Neural cell (in vitro differentiated cells): ENCODE results near the gene LAIR1. TPM values are rescaled to one million over a fixed set of nuclear protein-coding genes. Genes with fewer than 3 reads are reported as not detected.

Experiments
- H2AFZ ChIP-seq: fragments of 200-600, 300-800 bp; sonication (generic), shearing (Covaris generic); 2 replicates; pipeline ENCODE4 v1.6.0; 2014; ENCODE audit warnings: low read depth, mild to moderate bottlenecking, antibody characterized with exemption, low read length, moderate library complexity
- H3F3A ChIP-seq: fragments of 200-600 bp; shearing (Covaris generic); 2 replicates; pipeline ENCODE4 v1.6.1; 2016; ENCODE audit warnings: mild to moderate bottlenecking, moderate library complexity, mixed read lengths, antibody characterized with exemption, low read length; ENCODE audit not compliant: insufficient read depth, poor library complexity, severe bottlenecking
- H3K27ac ChIP-seq: fragments of 200-600, 300-800 bp; sonication (generic), shearing (Covaris generic); 2 replicates; pipeline ENCODE4 v1.5.1; 2014; ENCODE audit warnings: mild to moderate bottlenecking, low read length, moderate library complexity
- H3K27me3 ChIP-seq: fragments of 300-800, 200-600 bp; sonication (generic), shearing (Covaris generic); 2 replicates; pipeline ENCODE4 v1.6.0; 2014; ENCODE audit warnings: mild to moderate bottlenecking, low read depth, low read length, moderate library complexity; ENCODE audit not compliant: insufficient read depth
- H3K36me3 ChIP-seq: fragments of 300-800, 200-600 bp; sonication (generic), shearing (Covaris generic); 2 replicates; pipeline ENCODE4 v1.5.1; 2014; ENCODE audit warnings: mild to moderate bottlenecking, antibody characterized with exemption, low read length, moderate library complexity; ENCODE audit not compliant: insufficient read depth
- H3K4me2 ChIP-seq: fragments of 300-800, 200-600 bp; sonication (generic), shearing (Covaris generic); 2 replicates; pipeline ENCODE4 v1.6.0; 2014; ENCODE audit warnings: mild to moderate bottlenecking, low read length
- H3K4me3 ChIP-seq: fragments of 300-800, 200-600 bp; sonication (generic), shearing (Covaris generic); 2 replicates; pipeline ENCODE4 v1.5.1; 2014; ENCODE audit warnings: mild to moderate bottlenecking, low read length, moderate library complexity
- H3K79me2 ChIP-seq: fragments of 200-600 bp; shearing (Covaris generic); replicated peaks from 2 replicates; pipeline ENCODE4 v1.6.0; 2014; ENCODE audit warnings: mild to moderate bottlenecking, low read length, moderate library complexity; ENCODE audit not compliant: insufficient read depth
- H3K9ac ChIP-seq: fragments of 300-800, 200-600 bp; sonication (generic), shearing (Covaris generic); 2 replicates; pipeline ENCODE4 v1.6.1; 2016; ENCODE audit warnings: mild to moderate bottlenecking, low read length, mixed read lengths
- H3K9me2 ChIP-seq: fragments of 200-600 bp; shearing (Covaris generic); 2 replicates; pipeline ENCODE4 v1.6.1; 2016; ENCODE audit warnings: mild to moderate bottlenecking, low read length, mixed read lengths; ENCODE audit not compliant: insufficient read depth
- H3K9me3 ChIP-seq: fragments of 200-600, 300-800 bp; sonication (generic), shearing (Covaris generic); 2 replicates; pipeline ENCODE4 v1.6.1; 2016; ENCODE audit warnings: mild to moderate bottlenecking, mixed run types, low read length, moderate library complexity, mixed read lengths
- H4K20me1 ChIP-seq: fragments of 200-600 bp; shearing (Covaris generic); 2 replicates; pipeline ENCODE4 v1.6.1; 2016; ENCODE audit warnings: mild to moderate bottlenecking, mixed run types; ENCODE audit not compliant: insufficient read depth
- EP300 ChIP-seq: fragments of 450-650 bp; conservative IDR thresholded peaks from 2 replicates; pipeline ENCODE4 v1.6.1; 2014; ENCODE audit warnings: antibody characterized with exemption, mild to moderate bottlenecking, moderate library complexity; ENCODE audit not compliant: poor library complexity, severe bottlenecking
- EZH2 ChIP-seq: fragments of 200-600, 300-800 bp; shearing (Covaris generic), sonication (generic); IDR thresholded peaks from 2 replicates; pipeline ENCODE4 v1.6.1; 2014; ENCODE audit warnings: antibody characterized with exemption, low read length, borderline replicate concordance, mild to moderate bottlenecking; ENCODE audit not compliant: insufficient read depth, poor library complexity, severe bottlenecking
- MXI1 ChIP-seq: fragments of 450-650 bp; conservative IDR thresholded peaks from 2 replicates; pipeline ENCODE4 v1.6.1; 2014; ENCODE audit warnings: antibody characterized with exemption, mild to moderate bottlenecking; ENCODE audit not compliant: poor library complexity, severe bottlenecking
- POLR2AphosphoS5 ChIP-seq: IDR thresholded peaks from 2 replicates; pipeline ENCODE4 v1.6.1; 2012
- RAD21 ChIP-seq: fragments of 450-650 bp; conservative IDR thresholded peaks from 2 replicates; pipeline ENCODE4 v1.6.1; 2014; ENCODE audit warnings: antibody characterized with exemption, mild to moderate bottlenecking, moderate library complexity
- REST ChIP-seq: IDR thresholded peaks from 2 replicates; pipeline ENCODE4 v1.6.1; 2012; ENCODE audit warnings: borderline replicate concordance
- SMC3 ChIP-seq: fragments of 450-650 bp; conservative IDR thresholded peaks from 2 replicates; pipeline ENCODE4 v1.6.1; 2014; ENCODE audit warnings: antibody characterized with exemption, mild to moderate bottlenecking, moderate library complexity; ENCODE audit not compliant: poor library complexity
- TAF1 ChIP-seq: IDR thresholded peaks from 2 replicates; pipeline ENCODE4 v1.6.1; 2012; ENCODE audit warnings: low read depth
- polyA plus RNA-seq: library from polyadenylated mRNA; depleted of rRNA; stranded (reverse); fragments of >200 nt; gene quantifications from 2 replicates; pipeline ENCODE4 v1.2.3, GENCODE V29; 2014
- TF ChIP-seq, protein P1 (sequence below): fragments of 450-650 bp; IDR thresholded peaks from 2 replicates; pipeline ENCODE4 v1.5.1; 2014; ENCODE audit warnings: antibody characterized with exemption, mild to moderate bottlenecking, moderate library complexity; ENCODE audit not compliant: poor library complexity, severe bottlenecking

The LAIR1 gene
- polyA plus RNA-seq, 1 donor from 2014 or later = not detected

- no peak overlapping the region for H3K4me2 ChIP-seq
- no peak for TF ChIP-seq TAF1
- TF ChIP-seq EP300 = no peak
- no peak for TF ChIP-seq REST
- TF ChIP-seq EZH2 = no peak
- no peak for TF ChIP-seq MXI1
- TF ChIP-seq RAD21 = no peak
- TF ChIP-seq POLR2AphosphoS5 = no peak
- TF ChIP-seq SMC3 = no peak
- TF ChIP-seq, protein P1, sequence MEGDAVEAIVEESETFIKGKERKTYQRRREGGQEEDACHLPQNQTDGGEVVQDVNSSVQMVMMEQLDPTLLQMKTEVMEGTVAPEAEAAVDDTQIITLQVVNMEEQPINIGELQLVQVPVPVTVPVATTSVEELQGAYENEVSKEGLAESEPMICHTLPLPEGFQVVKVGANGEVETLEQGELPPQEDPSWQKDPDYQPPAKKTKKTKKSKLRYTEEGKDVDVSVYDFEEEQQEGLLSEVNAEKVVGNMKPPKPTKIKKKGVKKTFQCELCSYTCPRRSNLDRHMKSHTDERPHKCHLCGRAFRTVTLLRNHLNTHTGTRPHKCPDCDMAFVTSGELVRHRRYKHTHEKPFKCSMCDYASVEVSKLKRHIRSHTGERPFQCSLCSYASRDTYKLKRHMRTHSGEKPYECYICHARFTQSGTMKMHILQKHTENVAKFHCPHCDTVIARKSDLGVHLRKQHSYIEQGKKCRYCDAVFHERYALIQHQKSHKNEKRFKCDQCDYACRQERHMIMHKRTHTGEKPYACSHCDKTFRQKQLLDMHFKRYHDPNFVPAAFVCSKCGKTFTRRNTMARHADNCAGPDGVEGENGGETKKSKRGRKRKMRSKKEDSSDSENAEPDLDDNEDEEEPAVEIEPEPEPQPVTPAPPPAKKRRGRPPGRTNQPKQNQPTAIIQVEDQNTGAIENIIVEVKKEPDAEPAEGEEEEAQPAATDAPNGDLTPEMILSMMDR = no peak
- H3K9me3 ChIP-seq = no peaks in the 10 kb centered on the region
- no peaks in the 10 kb centered on the region for H4K20me1 ChIP-seq
- no peaks in the 10 kb centered on the region for H3K27me3 ChIP-seq
- no peaks in the 10 kb centered on the region for H3K9me2 ChIP-seq
- H2AFZ ChIP-seq = no peak overlapping the region
- H3K36me3 ChIP-seq = no peaks in the 10 kb centered on the region
- no peaks in the 10 kb centered on the region for H3K79me2 ChIP-seq
- no peak overlapping the region for H3K27ac ChIP-seq
- H3F3A ChIP-seq = no peaks in the 10 kb centered on the region
- no peak overlapping the region for H3K9ac ChIP-seq
- no peak overlapping the region for H3K4me3 ChIP-seq
These were observed 8.2 kb downstream of the LAIR1 start for GRCh38 chr19:54356444-54357056.

GRCh38 chr19:54355675-54356074 is 9.1 kb downstream of the LAIR1 start:
- Histone ChIP-seq H3K4me3 (no peak overlapping the region), H3K79me2 (no peaks in the 10 kb centered on the region), H3K9me2 (no peaks in the 10 kb centered on the region), H3K4me2 (no peak overlapping the region), H3F3A (no peaks in the 10 kb centered on the region), H4K20me1 (no peaks in the 10 kb centered on the region), H2AFZ (no peak overlapping the region), H3K9ac (no peak overlapping the region), H3K9me3 (no peaks in the 10 kb centered on the region), H3K27me3 (no peaks in the 10 kb centered on the region), H3K36me3 (no peaks in the 10 kb centered on the region), H3K27ac (no peak overlapping the region)
- no peak for TF ChIP-seq REST
- TF ChIP-seq SMC3 = no peak
- no peak for TF ChIP-seq MXI1
- TF ChIP-seq, protein P1 = no peak
- TF ChIP-seq EZH2 = no peak
- TF ChIP-seq EP300 = no peak
- TF ChIP-seq TAF1 = no peak
- TF ChIP-seq RAD21 = no peak
- no peak for TF ChIP-seq POLR2AphosphoS5
